Activated CD8-positive, alpha-beta T cell treated with anti-CD3 and anti-CD28 coated beads for 36 hours (primary cell): ENCODE results near the gene SUSD1. TPM values are rescaled to one million over a fixed set of nuclear protein-coding genes. Genes with fewer than 3 reads are reported as not detected.
A peak's percentile ranks its signal among the peaks of the same experiment; 100 is the strongest.

Experiments used
- ATAC-seq: fragments of 200-7000 bp; cut with Tn5 transposase; one replicate; pipeline ENCODE4 v1.10.0; 2021; ENCODE audit warnings: mild to moderate bottlenecking, moderate library complexity
- CTCF ChIA-PET: fragments of 350-600 bp; sonication (Branson Sonifier 250); formaldehyde crosslinking; loops from one replicate; lab custom pipeline; 2021; ENCODE audit warnings: antibody characterized with exemption; lab: Charles Lee
- POLR2A ChIA-PET: fragments of 350-600 bp; sonication (Branson Sonifier 250); formaldehyde crosslinking; loops from one replicate; lab custom pipeline; 2021; ENCODE audit warnings: antibody characterized with exemption; lab: Charles Lee
- DNase-seq: peaks from one replicate; pipeline ENCODE4 v3.0.0-alpha.2; 2020
- H3K27ac Mint-ChIP-seq: one replicate; pipeline ENCODE4 v1.8.0; 2021; ENCODE audit warnings: mild to moderate bottlenecking, mixed read lengths
- H3K27me3 Mint-ChIP-seq: one replicate; pipeline ENCODE4 v1.8.0; 2021; ENCODE audit warnings: mixed read lengths
- H3K36me3 Mint-ChIP-seq: one replicate; pipeline ENCODE4 v1.8.0; 2021; ENCODE audit warnings: low read depth, mixed read lengths
- H3K4me1 Mint-ChIP-seq: one replicate; pipeline ENCODE4 v1.8.0; 2021; ENCODE audit warnings: low read depth, mixed read lengths
- H3K4me3 Mint-ChIP-seq: one replicate; pipeline ENCODE4 v1.8.0; 2021; ENCODE audit warnings: mild to moderate bottlenecking, moderate library complexity, mixed read lengths
- H3K9me3 Mint-ChIP-seq: one replicate; pipeline ENCODE4 v1.8.0; 2021; ENCODE audit warnings: mixed read lengths
- intact Hi-C: fragments of 100-400 bp; cut with micrococcal nuclease; formaldehyde crosslinking; loops from one replicate; pipeline ENCODE4 v1.10.0; 2022
- total RNA-seq, 2 experiments: library from RNA; stranded (reverse); gene quantifications; one replicate each; pipeline ENCODE4 v1.2.3, GENCODE V29; 2021
- TF ChIP-seq, protein P1 (sequence below): fragments of 200-600 bp; IDR thresholded peaks from one replicate; pipeline ENCODE4 v1.8.0; 2022; ENCODE audit warnings: antibody characterized with exemption, mild to moderate bottlenecking

Gene SUSD1
- total RNA-seq, 2 experiments from 2014 or later = 3.0 to 3.6 TPM

DNA sequence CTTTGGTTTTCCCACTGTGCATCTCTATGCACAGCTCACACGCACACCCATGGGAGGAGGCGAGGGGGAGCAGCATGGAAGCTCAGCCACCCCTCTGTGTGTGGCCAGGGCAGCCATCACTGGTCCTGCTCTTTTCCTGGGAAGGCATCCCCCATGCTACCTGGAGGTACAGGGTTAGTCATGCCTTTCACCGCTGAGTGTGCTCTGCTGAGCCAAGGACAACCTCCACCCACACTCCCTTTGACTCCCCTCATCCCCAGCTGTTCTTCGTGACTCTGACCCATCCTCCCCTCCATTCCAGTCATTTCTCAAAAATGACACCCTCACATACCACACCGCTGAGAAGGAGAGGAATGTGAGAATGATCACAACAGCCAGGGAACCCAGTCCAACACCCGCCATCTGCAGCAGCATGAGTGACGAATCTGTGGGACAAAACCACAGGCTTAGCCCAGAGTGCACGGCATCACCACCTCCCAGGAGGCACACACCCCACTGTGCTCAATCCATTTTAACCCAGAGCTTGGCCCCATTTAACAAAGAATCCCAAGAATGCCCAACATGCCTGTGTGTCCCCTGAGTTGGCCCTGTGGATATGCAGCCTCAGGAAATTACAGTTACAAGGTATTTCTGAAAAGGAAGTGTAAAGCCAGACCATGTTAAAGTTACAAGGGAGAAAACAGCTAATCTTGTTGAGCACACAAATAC lies 133.4 kb downstream of the SUSD1 start:
- Mint-ChIP-seq H3K27me3 (peaks cover 11% of the 10 kb centered on the region), H3K4me1 (peaks cover 25% of the 10 kb centered on the region), H3K27ac (no peak overlapping the region), H3K9me3 (no peaks in the 10 kb centered on the region), H3K4me3 (no peak overlapping the region), H3K36me3 (peaks cover 7% of the 10 kb centered on the region)
- TF ChIP-seq, protein P1, sequence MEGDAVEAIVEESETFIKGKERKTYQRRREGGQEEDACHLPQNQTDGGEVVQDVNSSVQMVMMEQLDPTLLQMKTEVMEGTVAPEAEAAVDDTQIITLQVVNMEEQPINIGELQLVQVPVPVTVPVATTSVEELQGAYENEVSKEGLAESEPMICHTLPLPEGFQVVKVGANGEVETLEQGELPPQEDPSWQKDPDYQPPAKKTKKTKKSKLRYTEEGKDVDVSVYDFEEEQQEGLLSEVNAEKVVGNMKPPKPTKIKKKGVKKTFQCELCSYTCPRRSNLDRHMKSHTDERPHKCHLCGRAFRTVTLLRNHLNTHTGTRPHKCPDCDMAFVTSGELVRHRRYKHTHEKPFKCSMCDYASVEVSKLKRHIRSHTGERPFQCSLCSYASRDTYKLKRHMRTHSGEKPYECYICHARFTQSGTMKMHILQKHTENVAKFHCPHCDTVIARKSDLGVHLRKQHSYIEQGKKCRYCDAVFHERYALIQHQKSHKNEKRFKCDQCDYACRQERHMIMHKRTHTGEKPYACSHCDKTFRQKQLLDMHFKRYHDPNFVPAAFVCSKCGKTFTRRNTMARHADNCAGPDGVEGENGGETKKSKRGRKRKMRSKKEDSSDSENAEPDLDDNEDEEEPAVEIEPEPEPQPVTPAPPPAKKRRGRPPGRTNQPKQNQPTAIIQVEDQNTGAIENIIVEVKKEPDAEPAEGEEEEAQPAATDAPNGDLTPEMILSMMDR = no peak
- POLR2A ChIA-PET = interaction anchor here (1.0 kb wide), 1 partner anchor 10 kb away, joined by 4 read pairs; no protein-coding TSS in a partner anchor
- intact Hi-C loops = no loop called here
- DNase-seq = no peak
- ATAC-seq = no peak
- CTCF ChIA-PET = no interaction called here

DNA sequence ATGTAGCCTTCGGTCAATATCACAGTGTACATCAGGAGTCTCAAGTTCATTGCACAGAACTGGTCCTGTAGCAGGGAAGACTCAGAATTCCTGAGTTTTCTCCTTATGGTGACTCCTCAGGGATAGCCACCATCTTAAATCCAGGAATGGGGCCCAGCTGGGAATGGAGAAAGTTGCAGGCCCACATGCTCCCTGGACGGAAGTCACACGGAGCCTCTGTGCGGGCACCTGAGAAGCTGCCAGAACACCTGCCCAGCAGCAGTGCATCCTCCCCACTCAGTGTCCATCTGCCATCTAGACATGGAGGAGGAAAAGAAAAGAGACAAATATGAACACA lies 133.9 kb downstream of the SUSD1 start:
- CTCF ChIA-PET = no interaction called here
- peaks cover 7% of the 10 kb centered on the region for H3K36me3 Mint-ChIP-seq
- ATAC-seq (no peak), DNase-seq (no peak)
- H3K27ac Mint-ChIP-seq = no peak overlapping the region
- H3K4me3 Mint-ChIP-seq = no peak overlapping the region
- peaks cover 11% of the 10 kb centered on the region for H3K27me3 Mint-ChIP-seq
- TF ChIP-seq, protein P1 = no peak
- POLR2A ChIA-PET = interaction anchor here (1.0 kb wide), 1 partner anchor 11 kb away, joined by 4 read pairs; no protein-coding TSS in a partner anchor
- intact Hi-C loops = no loop called here
- H3K4me1 Mint-ChIP-seq = peaks cover 25% of the 10 kb centered on the region
- no peaks in the 10 kb centered on the region for H3K9me3 Mint-ChIP-seq

DNA sequence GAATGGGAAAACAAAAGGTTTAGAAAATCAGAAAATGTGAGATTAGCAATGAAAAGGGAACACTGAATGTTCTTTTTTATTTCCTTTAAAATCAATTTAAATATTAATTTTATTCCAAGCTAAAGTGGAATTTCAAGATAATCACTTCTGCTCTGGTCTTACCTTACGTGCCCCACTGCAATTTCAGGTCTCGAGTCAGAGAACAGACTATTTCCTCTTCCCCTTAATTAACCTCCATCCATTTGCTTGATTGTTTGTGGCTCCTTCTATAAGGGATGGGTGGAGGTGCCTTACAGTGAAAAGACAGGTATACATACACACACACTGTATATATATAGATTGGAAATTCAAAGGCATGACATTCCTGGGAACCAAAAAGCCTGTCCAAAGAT lies 137.1 kb downstream of the SUSD1 start:
- no peak for DNase-seq
- intact Hi-C loops = loop anchor here (5.0 kb wide), 1 partner anchor 126 kb away; no protein-coding TSS in a partner anchor
- Mint-ChIP-seq H3K4me1 (peaks cover 45% of the 10 kb centered on the region), H3K4me3 (no peak overlapping the region), H3K36me3 (peaks cover 7% of the 10 kb centered on the region), H3K27me3 (peaks cover 21% of the 10 kb centered on the region), H3K27ac (peak overlapping the region; percentile 82), H3K9me3 (no peaks in the 10 kb centered on the region)
- ChIA-PET CTCF (no interaction called here), POLR2A (interaction anchor here (0.7 to 1.6 kb wide), 2 partner anchors 46 to 144 kb away, joined by 3 to 5 read pairs; no protein-coding TSS in a partner anchor)
- peak; percentile 49 for ATAC-seq
- TF ChIP-seq, protein P1 = no peak

GRCh38 chr9:112037281-112038016 lies 137.6 kb downstream of the SUSD1 start:
- CTCF ChIA-PET = no interaction called here
- H3K27ac Mint-ChIP-seq = peak overlapping the region; percentile 65
- POLR2A ChIA-PET = interaction anchor here (0.6 to 0.7 kb wide), 2 partner anchors 143 to 188 kb away, joined by 3 read pairs; no protein-coding TSS in a partner anchor

More at GRCh38 chr9:112037281-112038016, 137.6 kb downstream of the SUSD1 start:
- H3K9me3 Mint-ChIP-seq = no peaks in the 10 kb centered on the region
- TF ChIP-seq, protein P1 = no peak
- peaks cover 21% of the 10 kb centered on the region for H3K27me3 Mint-ChIP-seq
- H3K4me3 Mint-ChIP-seq = peak overlapping the region; percentile 0
- peak; percentile 87 for DNase-seq
- intact Hi-C loops = loop anchor here (2.0 to 5.0 kb wide), 2 partner anchors 43 to 125 kb away; no protein-coding TSS in a partner anchor
- H3K36me3 Mint-ChIP-seq = peaks cover 7% of the 10 kb centered on the region
- peaks cover 48% of the 10 kb centered on the region for H3K4me1 Mint-ChIP-seq
- peak; percentile 93 for ATAC-seq
